Measurements from ENCODE around the gene LHPP.
"Not testable (repeated sequence)": the region's sequence is repeated elsewhere in the genome, so short reads cannot be mapped to it uniquely, and the experiment has no call there.

The LHPP gene

GRCh38 chr10:124433461-124433860 lies 28.2 kb upstream of the LHPP start:
- no peak for TF ChIP-seq ZFX (IDR thresholded peaks at IDR 0.05)
- no peak for TF ChIP-seq CTCF (conservative IDR thresholded peaks at IDR 0.05)
- H3K27ac ChIP-seq = no peak overlapping the region

GRCh38 chr10:124435683-124436082 lies 25.9 kb upstream of the LHPP start:
- H3K27ac ChIP-seq = not testable (repeated sequence)

DNA sequence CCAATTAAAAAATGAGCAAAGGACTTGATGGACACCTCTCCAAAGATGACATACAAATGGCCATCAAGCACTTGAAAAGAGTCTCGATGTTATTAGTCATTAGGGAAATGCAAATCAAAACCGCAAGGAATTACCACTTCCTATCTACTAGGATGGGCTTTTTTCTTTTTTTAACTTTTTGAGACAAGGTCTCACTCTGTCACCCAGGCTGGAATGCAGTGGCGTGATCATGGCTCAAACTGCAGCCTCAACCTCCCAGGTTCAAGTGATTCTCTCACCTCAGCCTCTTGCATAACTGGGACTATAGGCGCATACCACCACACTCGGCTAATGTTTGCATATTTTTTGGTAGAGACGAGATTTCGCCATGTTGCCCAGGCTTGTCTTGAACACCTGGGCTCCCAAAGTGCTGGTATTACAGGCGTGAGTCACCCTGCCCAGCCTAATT lies 25.4 kb upstream of the LHPP start:
- TF ChIP-seq ZFX (IDR thresholded peaks at IDR 0.05) (no peak), CTCF (conservative IDR thresholded peaks at IDR 0.05) (no peak)
- no peak overlapping the region for H3K27ac ChIP-seq

GRCh38 chr10:124441694-124442093 lies 19.9 kb upstream of the LHPP start:
- not testable (repeated sequence) for H3K27ac ChIP-seq

DNA sequence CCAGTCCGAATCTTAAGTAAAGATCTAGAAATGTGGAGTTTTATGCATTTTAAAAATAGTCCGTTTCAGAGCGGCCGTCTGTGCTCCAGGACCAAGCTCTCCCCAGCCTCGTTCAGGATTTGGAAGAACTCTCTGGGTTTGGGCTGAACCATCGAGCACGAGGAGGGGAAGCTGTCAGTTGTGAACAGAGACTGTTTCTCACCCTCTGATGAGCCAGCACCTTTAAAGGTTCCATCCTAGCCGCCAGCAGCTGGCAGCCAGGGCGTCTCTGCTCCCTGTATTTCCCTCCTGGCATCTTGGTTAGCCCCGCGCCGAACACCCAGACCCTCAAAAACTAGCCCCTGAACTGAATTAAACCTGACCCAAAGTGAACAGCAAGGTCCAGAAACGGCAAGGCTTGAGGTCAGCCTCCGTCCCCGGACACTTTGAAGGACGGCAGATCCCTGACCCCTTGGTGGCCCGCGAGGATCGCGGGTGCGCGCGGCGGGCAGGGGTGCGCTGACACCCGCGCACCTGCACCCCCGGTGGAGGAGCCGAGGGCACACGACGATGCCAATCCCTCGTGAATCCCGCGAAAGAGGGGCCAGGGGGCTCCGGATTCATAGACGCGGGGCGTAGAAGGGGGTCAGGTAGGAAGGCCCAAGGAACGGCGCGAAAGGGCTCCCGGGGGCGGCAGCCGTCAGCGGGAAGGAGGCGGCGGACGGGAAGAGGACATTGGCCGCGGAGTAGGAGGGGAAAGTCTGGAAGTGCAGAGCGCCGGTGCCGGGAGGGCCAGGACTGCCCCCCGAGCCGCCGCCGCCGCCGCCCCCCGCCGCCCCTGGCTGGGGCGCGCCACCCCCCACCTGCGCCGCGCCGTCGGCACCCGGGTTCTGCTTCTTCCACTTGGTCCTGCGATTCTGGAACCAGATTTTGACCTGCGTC lies 14.5 kb upstream of the LHPP start:
- no peak overlapping the region for H3K27ac ChIP-seq
- TF ChIP-seq CTCF (conservative IDR thresholded peaks at IDR 0.05) (no peak), ZFX (IDR thresholded peaks at IDR 0.05) (no peak)

DNA sequence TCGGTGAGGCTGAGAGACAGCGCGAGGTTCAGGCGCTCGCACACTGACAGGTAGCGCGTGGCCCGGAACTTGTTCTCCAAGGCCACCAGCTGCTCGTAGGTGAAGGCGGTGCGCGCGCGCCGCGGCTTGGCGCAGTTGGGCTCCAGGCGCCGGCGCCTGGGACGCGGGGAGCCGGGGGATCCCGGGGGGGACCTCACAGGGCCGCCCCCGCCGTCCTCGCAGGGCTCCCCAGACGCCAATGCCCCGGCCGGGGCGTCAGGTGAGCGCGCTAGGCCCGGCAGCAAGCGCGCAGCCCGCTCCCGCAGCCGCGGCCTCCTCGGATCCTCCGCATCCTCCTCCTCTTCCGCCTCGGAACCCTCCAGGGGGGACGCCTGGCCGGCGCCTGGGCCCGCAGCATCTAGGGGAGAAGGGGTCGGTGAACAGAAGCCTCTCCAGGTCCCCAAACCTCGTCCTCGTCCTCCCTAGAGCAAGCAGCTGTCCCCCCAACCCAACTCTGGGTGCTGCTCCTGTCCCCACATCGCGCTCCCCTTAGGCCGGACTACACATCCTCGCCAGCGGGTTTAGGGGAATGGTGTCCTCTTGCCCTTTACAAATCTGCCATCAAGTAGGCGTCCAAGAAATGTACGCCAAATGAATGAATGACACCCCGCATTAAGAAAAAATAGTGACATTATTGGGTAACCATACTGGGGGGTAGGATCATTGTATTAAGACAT lies 13.7 kb upstream of the LHPP start:
- H3K27ac ChIP-seq = no peak overlapping the region
- TF ChIP-seq ZFX (IDR thresholded peaks at IDR 0.05) = no peak
- TF ChIP-seq CTCF (conservative IDR thresholded peaks at IDR 0.05) = no peak

DNA sequence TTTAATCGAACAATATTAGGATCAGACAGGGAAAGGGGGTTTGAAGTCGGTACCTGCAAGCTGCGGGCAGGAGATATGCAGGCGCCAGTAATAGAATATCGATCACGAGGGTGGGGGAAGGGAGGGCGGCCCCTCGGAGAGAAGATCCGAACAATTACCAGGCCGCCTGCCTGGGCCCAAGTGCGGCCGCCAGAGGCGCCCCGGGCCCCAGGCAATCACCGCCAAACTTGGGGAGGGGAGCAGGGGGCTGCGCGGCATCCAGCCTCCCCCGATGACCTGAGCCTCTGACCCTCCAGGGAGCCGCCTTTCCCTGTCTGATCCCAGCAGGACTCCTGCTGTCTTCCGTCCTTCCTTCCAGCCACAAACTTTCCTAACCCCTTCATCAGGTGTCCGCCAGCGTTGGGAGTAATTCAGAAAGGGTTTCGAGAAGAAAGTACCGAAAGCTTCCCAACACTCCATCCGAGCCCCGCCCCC lies 12.9 kb upstream of the LHPP start:
- TF ChIP-seq ZFX (IDR thresholded peaks at IDR 0.05) (no peak), CTCF (conservative IDR thresholded peaks at IDR 0.05) (no peak)

GRCh38 chr10:124449170-124450011 lies 12.2 kb upstream of the LHPP start:
- TF ChIP-seq CTCF (conservative IDR thresholded peaks at IDR 0.05) = no peak
- TF ChIP-seq ZFX (IDR thresholded peaks at IDR 0.05) = no peak
- H3K27ac ChIP-seq = no peak overlapping the region

More for the DNA sequence above, 12.9 kb upstream of the LHPP start:
- H3K27ac ChIP-seq = no peak overlapping the region
